Measurements from ENCODE around the gene TMCO4. TPM values are rescaled to one million over a fixed set of nuclear protein-coding genes. Genes with fewer than 3 reads are reported as not detected.

TMCO4 gene
- total and polyA plus RNA-seq, 2 of the 8 experiments (the other 6 are each of a cell fraction or from before 2014, with no cell fraction given), result 3.0 to 3.1 TPM

DNA sequence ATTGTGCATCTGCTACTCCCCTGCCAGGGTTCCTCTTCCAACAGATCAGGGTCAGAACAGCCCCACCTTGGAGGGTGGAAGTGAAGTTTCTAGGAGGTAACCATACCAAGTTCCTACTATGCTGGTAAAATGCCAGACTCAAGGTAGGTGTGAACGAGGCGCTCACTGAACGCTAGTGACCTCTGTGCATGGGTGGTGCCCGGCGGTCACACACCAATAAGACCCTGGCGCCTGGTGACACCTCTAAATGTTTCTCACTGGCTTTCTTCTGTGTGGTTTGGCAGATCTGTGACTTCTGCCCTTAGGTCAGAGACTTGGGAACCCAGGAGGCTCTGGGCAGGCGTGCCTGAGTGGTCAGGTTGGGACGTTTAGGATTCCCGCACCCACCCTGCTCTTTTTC is 55.9 kb downstream of the TMCO4 start:
- no peak overlapping the region for H2BK12ac ChIP-seq (ENCODE audit: low read depth, low read length)
- no peak overlapping the region for H3K23ac ChIP-seq (ENCODE audit: insufficient read length)
- H3K23me2 ChIP-seq (ENCODE audit: low read depth, low read length), result no peaks in the 10 kb centered on the region; the same call in 1 of the 2 replicates
- CTCF ChIA-PET (ENCODE audit: partially characterized antibody), result interaction anchor here (0.9 kb wide), 1 partner anchor 40 kb away, joined by 3 read pairs; no protein-coding TSS in a partner anchor
- no peak overlapping the region for H2BK20ac ChIP-seq (ENCODE audit: low read length)
- no peak overlapping the region for H4K5ac ChIP-seq (ENCODE audit: insufficient read length, low read depth, low read length)
- no peak overlapping the region for H3K4me2 ChIP-seq (ENCODE audit: insufficient read depth in 1 of 2, low read depth in 2 of 2, low read length in 2 of 2)
- no peak overlapping the region for H3K4ac ChIP-seq (replicated peaks; ENCODE audit: insufficient read length, low read depth, low read length)
- H4K91ac ChIP-seq (replicated peaks; ENCODE audit: insufficient read length, low read length), result no peak overlapping the region
- no peak overlapping the region for H4K8ac ChIP-seq (ENCODE audit: extremely low read depth, insufficient read depth, low read length)
- H3K4me1 ChIP-seq (replicated peaks in 1 of 4; ENCODE audit: control insufficient read depth in 3 of 4, insufficient read depth in 4 of 4, low read length in 3 of 4), result no peaks in the 10 kb centered on the region
- no peak overlapping the region for H2BK15ac ChIP-seq (ENCODE audit: low read length)
- no peaks in the 10 kb centered on the region; a peak in 1 of 4 replicates for H3K9me3 ChIP-seq (ENCODE audit: insufficient read depth in 2 of 2, low read depth in 1 of 2, low read length in 1 of 2)
- no peaks in the 10 kb centered on the region for H3K27me3 ChIP-seq (replicated peaks in 1 of 4; ENCODE audit: control insufficient read depth in 3 of 4, extremely low read depth in 1 of 4, insufficient read depth in 3 of 4, low read length in 3 of 4)
- H4K20me1 ChIP-seq (replicated peaks in 1 of 2; ENCODE audit: control insufficient read depth in 1 of 2, insufficient read depth in 2 of 2, low read length in 2 of 2), result no peaks in the 10 kb centered on the region
- H3K36me3 ChIP-seq (ENCODE audit: control insufficient read depth in 2 of 4, insufficient read depth in 4 of 4, low read length in 3 of 4), result no peaks in the 10 kb centered on the region
- FAIRE-seq (no peak), DNase-seq (ENCODE audit: low read depth in 1 of 2, low spot score in 2 of 2) (no peak)
- H3K9ac ChIP-seq (replicated peaks in 1 of 4; ENCODE audit: extremely low read depth in 1 of 4, low read depth in 3 of 4, low read length in 3 of 4), result no peak overlapping the region
- H3K18ac ChIP-seq (ENCODE audit: extremely low read depth, low read length), result no peak overlapping the region
- POLR2A ChIA-PET (ENCODE audit: partially characterized antibody), result no interaction called here
- no peak overlapping the region for H2AK5ac ChIP-seq (ENCODE audit: low read depth, low read length)
- no peak overlapping the region for H3K56ac ChIP-seq (replicated peaks; ENCODE audit: insufficient read length, low read depth, low read length)
- 92% methylated on average over 9 of the region's 9 CpGs; no CpG with 5 or more reads in 1 of the 2 experiments for WGBS, 2 experiments (ENCODE audit: extremely low coverage in 1 of 2, insufficient coverage in 1 of 2, insufficient read length in 1 of 2, insufficient replicate concordance in 2 of 2, low coverage in 1 of 2, low lambda C conversion rate in 2 of 2, missing lambda C conversion rate in 1 of 2)
- no peak overlapping the region for H3K27ac ChIP-seq (ENCODE audit: low read depth, low read length)
- no peaks in the 10 kb centered on the region for H3K79me1 ChIP-seq (ENCODE audit: low read depth, low read length)
- no peak overlapping the region for H2BK120ac ChIP-seq (replicated peaks; ENCODE audit: low read depth, low read length)
- H2AFZ ChIP-seq (ENCODE audit: low read length), result no peak overlapping the region
- no peak overlapping the region for H2BK5ac ChIP-seq (ENCODE audit: low read depth, low read length)
- H3K79me2 ChIP-seq (ENCODE audit: control insufficient read depth in 1 of 2, insufficient read depth in 2 of 2, low read length in 2 of 2), result no peaks in the 10 kb centered on the region
- H3K14ac ChIP-seq (ENCODE audit: insufficient read length), result no peak overlapping the region
- no peak overlapping the region for H3K4me3 ChIP-seq (ENCODE audit: extremely low read depth in 1 of 4, insufficient read depth in 2 of 4, low read depth in 3 of 4, low read length in 4 of 4)
- no peak for TF ChIP-seq SIRT6 (IDR thresholded peaks at IDR 0.05; ENCODE audit: low read length)
- TF ChIP-seq RNF2 (IDR thresholded peaks at IDR 0.05; ENCODE audit: borderline replicate concordance, low read depth, low read length, missing control alignments, poor library complexity, severe bottlenecking), result no peak
- no peak for TF ChIP-seq SAP30 (IDR thresholded peaks at IDR 0.05; ENCODE audit: insufficient read depth, insufficient replicate concordance, low read length)
- TF ChIP-seq KDM5A (IDR thresholded peaks at IDR 0.05; ENCODE audit: low read length), result no peak
- no peak for TF ChIP-seq RFX5 (IDR thresholded peaks at IDR 0.05; ENCODE audit: borderline replicate concordance, low read depth, low read length)
- no peak for TF ChIP-seq POLR2A (IDR thresholded peaks at IDR 0.05; ENCODE audit: control extremely low read depth in 1 of 2, low read depth in 2 of 2, low read length in 2 of 2)

Measured in H1 (cell line).